GM04503 (cell line): Measurements from ENCODE around the gene RBM42.
A peak's percentile ranks its signal among the peaks of the same experiment; 100 is the strongest.

Experiments used
- DNase-seq: peaks from one replicate; pipeline ENCODE4 v3.0.0-alpha.2; 2012; ENCODE audit warnings: low read depth

Gene RBM42

DNA sequence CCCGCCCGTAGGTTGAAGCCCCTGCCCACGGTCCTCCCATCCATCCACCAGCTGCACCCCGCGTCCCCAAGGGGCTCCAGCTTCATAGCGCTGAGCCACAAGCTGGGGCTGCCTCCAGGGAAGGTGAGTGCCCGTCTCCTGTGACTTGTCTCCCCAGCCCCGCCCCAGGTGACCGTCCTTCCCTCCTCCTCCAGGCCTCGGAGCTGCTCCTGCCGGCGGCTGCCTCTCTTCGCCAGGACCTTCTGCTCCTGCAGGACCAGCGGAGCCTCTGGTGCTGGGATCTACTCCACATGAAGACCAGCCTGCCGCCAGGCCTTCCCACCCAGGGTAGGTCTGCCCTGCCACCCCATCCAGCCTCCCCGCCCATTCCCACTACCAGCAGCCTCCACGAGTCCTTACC lies 8.8 kb upstream of the RBM42 start:
- DNase-seq, result no peak

GRCh38 chr19:35621708-35622107 lies 7.1 kb upstream of the RBM42 start:
- DNase-seq, result no peak

DNA sequence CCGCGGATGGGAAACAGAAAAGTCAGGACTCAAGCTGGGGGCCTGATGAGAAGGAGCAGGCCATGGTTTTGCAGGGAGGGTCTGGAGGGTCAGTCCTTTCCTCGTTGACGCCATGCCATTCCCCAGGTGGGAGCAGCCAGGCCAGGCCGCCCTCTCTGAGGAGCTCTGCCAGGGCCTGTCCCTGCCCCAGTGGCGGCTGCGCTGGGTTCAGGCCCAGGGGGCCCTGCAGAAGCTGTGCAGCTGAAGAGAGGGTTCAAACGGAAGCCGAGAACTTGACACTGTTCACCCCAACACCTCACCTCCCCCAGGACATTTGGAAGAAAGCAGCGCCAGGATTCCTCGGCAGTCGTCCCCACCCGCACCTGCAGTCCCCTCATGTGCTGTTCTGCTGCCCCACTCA lies 6.1 kb upstream of the RBM42 start:
- DNase-seq, result no peak

DNA sequence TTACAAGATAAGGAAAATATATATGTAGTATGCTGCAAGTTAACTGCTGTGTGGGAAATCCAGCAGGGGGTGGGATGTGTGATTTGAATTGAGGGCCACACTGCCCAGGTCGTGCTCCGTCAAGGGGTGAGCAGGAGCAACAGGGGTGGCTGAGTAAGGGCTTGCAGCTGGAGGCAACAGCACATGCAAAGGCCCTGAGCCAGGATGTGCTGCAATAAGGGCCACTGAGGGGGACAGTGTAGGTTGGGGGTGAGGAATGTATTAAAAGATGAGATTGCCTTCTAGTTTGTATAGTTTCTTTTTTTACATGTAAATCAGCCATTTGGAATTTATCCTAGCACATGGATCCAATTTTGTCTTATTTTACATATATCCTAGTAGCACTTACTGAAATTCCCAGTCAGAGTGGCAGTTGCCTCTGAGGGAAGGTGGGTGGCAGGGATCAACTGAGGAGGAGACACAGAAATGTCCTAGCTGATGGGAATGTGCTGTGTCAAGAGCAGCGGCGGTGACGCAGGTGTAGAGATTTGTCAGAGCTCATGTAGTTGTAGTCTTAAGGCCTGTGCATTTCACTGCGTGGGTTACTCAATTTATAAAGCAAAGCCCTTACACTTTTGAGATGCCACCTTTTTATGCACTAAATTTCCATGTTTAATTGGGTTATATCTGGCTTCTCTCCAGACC lies 5.4 kb upstream of the RBM42 start:
- DNase-seq, result no peak

DNA sequence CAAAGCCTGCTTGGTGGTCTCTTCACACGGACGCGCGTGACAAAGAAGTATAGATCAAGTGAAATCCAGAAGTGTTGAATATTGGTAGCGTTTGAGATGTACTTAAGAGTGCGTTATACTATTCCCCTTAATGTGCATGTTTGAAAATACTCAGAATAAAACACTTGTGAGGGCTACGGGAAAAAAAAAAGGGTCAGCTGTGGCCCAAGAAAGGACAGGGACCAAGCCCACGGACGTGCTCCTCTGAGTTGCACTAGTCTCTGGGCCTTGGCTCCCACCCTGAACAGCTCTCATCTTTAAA lies 622 bp upstream of the RBM42 start:
- no peak for DNase-seq

DNA sequence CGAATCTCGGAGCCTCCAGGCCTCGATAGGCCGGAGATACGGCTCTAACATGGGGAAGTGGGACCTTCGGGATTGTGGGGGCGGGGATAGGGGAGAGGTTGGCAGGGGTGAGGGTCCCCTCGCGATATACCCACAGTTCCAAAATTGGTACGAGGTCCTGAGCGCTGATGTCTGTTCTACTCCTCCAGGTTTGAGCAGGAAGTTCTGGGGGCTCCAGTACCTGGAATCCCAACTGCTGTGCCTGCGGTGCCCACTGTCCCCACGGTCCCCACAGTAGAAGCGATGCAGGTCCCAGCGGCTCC lies 447 bp downstream of the RBM42 start:
- no peak for DNase-seq

DNA sequence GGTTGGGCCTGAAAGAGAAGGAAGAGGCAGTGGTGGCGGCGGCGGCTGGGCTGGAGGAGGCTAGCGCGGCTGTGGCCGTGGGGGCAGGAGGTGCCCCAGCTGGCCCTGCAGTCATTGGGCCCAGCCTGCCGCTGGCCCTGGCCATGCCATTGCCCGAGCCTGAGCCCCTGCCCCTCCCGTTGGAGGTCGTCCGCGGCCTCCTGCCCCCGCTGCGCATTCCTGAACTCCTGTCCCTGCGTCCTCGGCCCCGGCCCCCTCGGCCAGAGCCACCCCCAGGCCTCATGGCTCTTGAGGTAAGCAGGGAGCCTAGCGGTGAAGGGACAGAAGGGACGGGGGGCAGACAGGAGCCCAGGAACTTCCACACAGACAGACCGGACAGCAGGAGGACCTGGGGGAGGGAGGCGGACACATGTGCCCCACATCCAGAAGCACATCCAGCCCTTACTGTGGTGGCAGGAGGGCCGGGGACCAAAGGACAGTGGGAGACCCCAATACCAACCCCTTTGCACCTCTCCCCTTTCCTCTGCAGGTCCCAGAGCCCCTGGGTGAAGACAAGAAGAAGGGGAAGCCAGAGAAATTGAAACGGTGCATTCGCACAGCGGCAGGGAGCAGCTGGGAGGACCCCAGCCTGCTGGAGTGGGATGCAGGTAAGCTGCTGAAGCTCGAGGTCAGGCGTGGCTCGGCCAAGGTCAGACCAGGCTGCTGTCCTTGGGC lies 5.0 kb downstream of the RBM42 start:
- DNase-seq, result no peak

DNA sequence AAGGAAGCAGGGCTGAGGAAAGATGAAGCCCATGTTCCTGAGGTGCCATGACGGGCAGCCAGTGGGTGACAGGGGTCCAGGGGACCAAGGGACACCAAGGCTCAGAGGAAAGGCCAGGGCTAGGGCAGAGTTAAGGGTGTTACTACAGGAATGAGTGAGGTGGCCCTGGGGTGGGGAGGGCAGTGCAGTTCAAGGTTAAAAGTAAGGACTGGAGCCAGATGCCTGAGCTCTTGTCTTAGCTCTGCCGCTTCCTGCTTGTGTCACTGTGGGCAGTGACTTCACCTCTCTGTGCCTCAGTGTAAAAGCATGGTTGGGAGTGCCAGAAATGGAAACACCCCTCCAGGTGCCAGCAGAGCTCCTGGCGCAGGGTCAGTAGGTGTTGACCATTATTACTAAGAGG lies 7.8 kb downstream of the RBM42 start:
- no peak for DNase-seq

DNA sequence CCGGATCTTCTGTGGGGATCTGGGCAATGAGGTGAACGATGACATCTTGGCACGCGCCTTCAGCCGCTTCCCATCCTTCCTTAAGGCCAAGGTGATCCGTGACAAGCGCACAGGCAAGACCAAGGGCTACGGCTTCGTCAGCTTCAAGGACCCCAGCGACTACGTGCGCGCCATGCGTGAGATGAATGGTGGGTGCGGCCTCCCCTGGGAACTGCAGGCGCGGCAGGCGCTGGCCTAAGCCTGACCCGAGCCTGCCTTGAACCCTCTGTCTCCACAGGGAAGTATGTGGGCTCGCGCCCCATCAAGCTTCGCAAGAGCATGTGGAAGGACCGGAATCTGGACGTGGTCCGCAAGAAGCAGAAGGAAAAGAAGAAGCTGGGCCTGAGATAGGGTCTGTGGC lies 8.3 kb downstream of the RBM42 start:
- DNase-seq, result no peak

DNA sequence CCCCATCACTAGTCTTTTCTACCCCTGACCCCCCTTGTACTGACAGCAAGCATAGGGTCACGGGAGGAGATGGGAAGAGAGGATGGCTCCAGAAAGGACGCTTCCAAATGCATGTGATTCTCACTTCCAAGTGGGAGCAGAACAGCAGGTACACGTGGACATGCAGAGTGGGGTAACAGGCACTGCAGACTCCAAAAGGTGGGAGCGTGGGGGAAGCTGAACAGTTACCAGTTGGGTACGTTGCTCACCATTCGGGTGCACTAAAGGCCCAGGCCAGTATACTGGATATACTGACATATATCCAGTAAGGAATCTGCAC lies 10.4 kb downstream of the RBM42 start:
- DNase-seq, result no peak

DNA sequence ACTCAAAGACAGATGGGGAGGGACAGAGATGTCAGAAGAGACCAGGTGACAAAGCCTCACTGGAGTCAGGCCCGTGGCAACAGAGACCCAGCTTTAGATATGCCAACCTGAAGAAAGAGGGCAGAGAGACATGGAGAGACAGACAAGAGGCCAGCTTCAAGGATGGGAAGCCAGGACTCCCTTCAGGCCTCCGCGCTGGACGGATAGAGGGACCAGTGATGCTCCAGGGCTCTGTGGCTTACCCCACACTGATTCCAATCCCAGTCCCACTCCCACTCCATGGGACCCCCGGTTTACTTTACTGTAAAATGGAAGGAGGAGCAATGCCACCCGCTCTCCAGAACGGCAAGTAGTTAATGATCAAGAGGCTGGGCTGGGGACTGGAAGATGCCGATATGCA lies 11.0 kb downstream of the RBM42 start:
- no peak for DNase-seq

- DNase-seq, result no peak
Measured at GRCh38 chr19:35641515-35642151, 12.8 kb downstream of the RBM42 start, which contains the start of gene ETV2. TSS of gene ETV2 (plus strand) at chr19:35641745. CDS start at chr19:35642461, 716 bp downstream.

GRCh38 chr19:35642312-35642711 lies 13.5 kb downstream of the RBM42 start:
- DNase-seq, result no peak

- no peak for DNase-seq
Measured at GRCh38 chr19:35642798-35643254, 14.0 kb downstream of the RBM42 start.

- no peak for DNase-seq
Measured at GRCh38 chr19:35643255-35644205, 14.7 kb downstream of the RBM42 start.

- peak; percentile 46 for DNase-seq
Measured at GRCh38 chr19:35644206-35644986, 15.6 kb downstream of the RBM42 start.

DNA sequence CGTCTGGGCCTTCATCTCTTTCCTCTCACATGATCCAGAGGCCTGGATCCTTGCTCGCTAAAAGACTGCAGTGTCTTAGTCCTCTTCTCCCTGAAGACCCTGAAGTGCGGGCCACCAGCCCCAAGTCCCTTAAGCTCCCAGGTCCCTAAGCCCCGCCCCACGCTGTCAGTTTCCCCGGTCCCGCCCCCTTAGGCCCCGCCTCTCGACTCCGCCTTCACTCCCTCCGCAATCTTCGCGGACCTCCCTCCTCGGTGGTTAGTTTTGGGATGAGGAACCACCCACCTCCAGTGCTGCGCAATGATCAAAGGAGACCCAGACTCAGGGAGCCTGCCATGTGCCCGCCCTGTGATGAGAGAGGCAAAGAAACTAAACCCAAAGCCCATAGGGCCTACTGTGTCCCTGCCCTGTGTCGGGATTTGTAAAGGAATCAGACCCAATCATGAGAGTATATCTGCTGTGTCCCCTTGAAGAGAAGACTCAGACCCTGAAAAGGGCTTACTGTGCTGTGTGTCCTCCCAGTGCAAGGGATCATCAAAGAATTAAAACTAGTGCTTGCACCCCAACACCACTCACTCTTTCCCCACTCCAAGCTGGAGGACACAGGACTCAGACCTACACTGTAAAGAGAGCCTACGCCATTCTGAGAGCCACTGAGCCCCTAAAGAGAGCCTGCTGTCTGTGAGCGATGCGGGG lies 16.3 kb downstream of the RBM42 start:
- DNase-seq, result no peak

DNA sequence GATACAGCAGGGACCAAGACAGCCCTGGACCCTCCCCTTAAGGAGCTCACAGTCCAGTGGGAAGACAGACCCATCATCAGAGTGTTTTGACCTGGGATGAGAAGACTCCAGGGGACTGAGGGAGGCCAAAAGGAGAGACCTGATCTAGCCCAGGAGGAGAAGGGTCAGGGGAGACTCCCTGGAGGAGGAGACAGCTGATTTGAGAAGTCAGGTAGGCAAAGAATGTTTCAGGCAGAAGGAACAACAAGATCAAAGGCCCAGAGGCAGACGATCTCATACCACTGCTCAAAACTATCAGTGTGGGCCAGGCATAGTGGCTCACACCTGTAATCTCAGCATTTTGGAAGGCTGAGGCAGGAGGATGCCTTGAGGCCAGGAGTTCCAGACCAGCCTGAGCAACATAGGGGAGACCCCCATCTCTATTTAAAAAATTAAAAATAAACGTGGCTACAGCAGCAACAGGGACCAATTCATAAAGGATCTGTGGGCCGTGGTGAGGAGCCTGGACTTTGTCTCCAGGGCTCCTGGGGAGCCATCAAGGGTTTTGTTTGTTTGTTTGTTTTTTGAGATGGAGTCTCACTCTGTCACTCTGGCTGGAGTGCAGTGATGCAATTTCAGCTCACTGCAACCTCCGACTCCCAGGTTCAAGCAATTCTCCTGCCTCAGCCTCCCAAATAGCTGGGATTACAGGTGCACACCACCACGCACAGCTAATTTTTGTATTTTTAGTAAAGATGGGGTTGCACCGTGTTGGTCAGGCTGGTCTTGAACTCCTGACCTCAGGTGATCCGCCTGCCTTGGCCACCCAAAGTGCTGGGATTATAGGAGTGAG lies 17.1 kb downstream of the RBM42 start:
- DNase-seq, result no peak

- peak; percentile 93 for DNase-seq
Measured at GRCh38 chr19:35648017-35648961, 19.5 kb downstream of the RBM42 start, which contains the start of gene COX6B1. TSS of gene COX6B1 (plus strand) at chr19:35648323. CDS start at chr19:35651244, 2,921 bp downstream.
